GM18502 (cell line): ENCODE results near the gene CDH23.

ENCODE experiments used
- ATAC-seq: cut with Tn5 transposase; IDR thresholded peaks from one replicate; pipeline ENCODE4 v1.9.1; 2021; ENCODE audit warnings: mild to moderate bottlenecking; ENCODE audit not compliant: unreplicated experiment, poor library complexity

CDH23 gene

GRCh38 chr10:71846816-71847215 is 450.1 kb downstream of the CDH23 start:
- no peak for ATAC-seq

GRCh38 chr10:71847418-71847817 is 450.7 kb downstream of the CDH23 start:
- no peak for ATAC-seq

- no peak for ATAC-seq
Measured at GRCh38 chr10:71848325-71849275, 451.9 kb downstream of the CDH23 start.

- no peak for ATAC-seq
Measured at GRCh38 chr10:71849461-71849908, 452.8 kb downstream of the CDH23 start.

GRCh38 chr10:71850021-71850742 is 453.5 kb downstream of the CDH23 start:
- no peak for ATAC-seq

GRCh38 chr10:71850743-71851464 is 454.2 kb downstream of the CDH23 start, which contains the start of gene PSAP:
PSAP (minus strand) TSS chr10:71851251; CDS start chr10:71851221, 30 bp downstream.
- ATAC-seq, result peak; percentile 86

GRCh38 chr10:71851465-71852095 is 454.9 kb downstream of the CDH23 start:
- ATAC-seq, result peak; percentile 13

- ATAC-seq, result no peak
Measured at GRCh38 chr10:71852355-71852937, 455.7 kb downstream of the CDH23 start.

GRCh38 chr10:71854031-71854430 is 457.3 kb downstream of the CDH23 start:
- ATAC-seq, result no peak

- no peak for ATAC-seq
Measured at GRCh38 chr10:71856619-71857018, 459.9 kb downstream of the CDH23 start.

- no peak for ATAC-seq
Measured at GRCh38 chr10:71857934-71858890, 461.5 kb downstream of the CDH23 start.

- no peak for ATAC-seq
Measured at GRCh38 chr10:71860243-71861029, 463.7 kb downstream of the CDH23 start.

GRCh38 chr10:71863203-71863602 is 466.5 kb downstream of the CDH23 start:
- ATAC-seq, result no peak

- ATAC-seq, result no peak
Measured at GRCh38 chr10:71864911-71865361, 468.2 kb downstream of the CDH23 start.
